DOHH2 (cell line): ENCODE measurements around the gene RAB40C.

ENCODE experiments used
- H3F3A ChIP-seq: fragments of 200-600 bp; sonication (generic), shearing (Covaris generic); 2 replicates; pipeline ENCODE4 v1.6.0; 2016; ENCODE audit warnings: antibody characterized with exemption, mild to moderate bottlenecking; ENCODE audit not compliant: control insufficient read depth, insufficient read depth
- H3K27ac ChIP-seq: fragments of 200-600 bp; sonication (generic); 2 replicates; pipeline ENCODE4 v1.5.1; 2014; ENCODE audit warnings: low read depth, mild to moderate bottlenecking, low read length, moderate library complexity
- H3K27me3 ChIP-seq: fragments of 200-600 bp; sonication (generic); 2 replicates; pipeline ENCODE4 v1.6.1; 2014; ENCODE audit warnings: mild to moderate bottlenecking, low read length, mixed read lengths; ENCODE audit not compliant: control insufficient read depth
- H3K36me3 ChIP-seq: fragments of 200-600 bp; sonication (generic); 2 replicates; pipeline ENCODE4 v1.6.1; 2014; ENCODE audit warnings: mild to moderate bottlenecking, low read length, moderate library complexity, mixed read lengths; ENCODE audit not compliant: control insufficient read depth
- H3K4me1 ChIP-seq: fragments of 200-600 bp; sonication (generic); 2 replicates; pipeline ENCODE4 v1.6.1; 2014; ENCODE audit warnings: mild to moderate bottlenecking, low read length, mixed read lengths; ENCODE audit not compliant: control insufficient read depth
- H3K4me2 ChIP-seq: fragments of 200-600 bp; sonication (generic); 2 replicates; pipeline ENCODE4 v1.6.0; 2014; ENCODE audit warnings: mild to moderate bottlenecking, low read length, moderate library complexity
- H3K4me3 ChIP-seq: fragments of 200-600 bp; sonication (generic); 2 replicates; pipeline ENCODE4 v1.5.1; 2014; ENCODE audit warnings: mild to moderate bottlenecking, low read length, mixed read lengths
- H3K79me2 ChIP-seq: fragments of 200-600 bp; sonication (generic); 2 replicates; pipeline ENCODE4 v1.6.1; 2014; ENCODE audit warnings: mild to moderate bottlenecking, low read length, mixed read lengths; ENCODE audit not compliant: control insufficient read depth
- H3K9me2 ChIP-seq: fragments of 200-600 bp; sonication (generic); replicated peaks from 2 replicates; pipeline ENCODE4 v1.6.1; 2014; ENCODE audit warnings: mild to moderate bottlenecking, low read length, mixed read lengths; ENCODE audit not compliant: control insufficient read depth
- H3K9me3 ChIP-seq: fragments of 200-600 bp; sonication (generic); 2 replicates; pipeline ENCODE4 v1.6.1; 2014; ENCODE audit warnings: antibody characterized with exemption, low read length, mixed read lengths; ENCODE audit not compliant: control insufficient read depth, insufficient read depth
- H4K20me1 ChIP-seq: fragments of 200-600 bp; sonication (generic); 2 replicates; pipeline ENCODE4 v1.6.0; 2014; ENCODE audit warnings: low read depth, mild to moderate bottlenecking, antibody characterized with exemption, low read length, moderate library complexity; ENCODE audit not compliant: control insufficient read depth, insufficient read depth
- EZH2phosphoT487 ChIP-seq: fragments of 200-600 bp; sonication (generic); IDR thresholded peaks from 2 replicates; pipeline ENCODE4 v1.6.1; 2017; ENCODE audit warnings: borderline replicate concordance, mild to moderate bottlenecking, antibody characterized with exemption, low read length, moderate library complexity, mixed read lengths
- TF ChIP-seq, protein P1 (sequence below): fragments of 200-600 bp; sonication (generic); IDR thresholded peaks from one replicate; pipeline ENCODE4 v1.5.1; 2014; ENCODE audit warnings: antibody characterized with exemption, mild to moderate bottlenecking, low read depth, low read length; ENCODE audit not compliant: poor library complexity, severe bottlenecking

Gene RAB40C

DNA sequence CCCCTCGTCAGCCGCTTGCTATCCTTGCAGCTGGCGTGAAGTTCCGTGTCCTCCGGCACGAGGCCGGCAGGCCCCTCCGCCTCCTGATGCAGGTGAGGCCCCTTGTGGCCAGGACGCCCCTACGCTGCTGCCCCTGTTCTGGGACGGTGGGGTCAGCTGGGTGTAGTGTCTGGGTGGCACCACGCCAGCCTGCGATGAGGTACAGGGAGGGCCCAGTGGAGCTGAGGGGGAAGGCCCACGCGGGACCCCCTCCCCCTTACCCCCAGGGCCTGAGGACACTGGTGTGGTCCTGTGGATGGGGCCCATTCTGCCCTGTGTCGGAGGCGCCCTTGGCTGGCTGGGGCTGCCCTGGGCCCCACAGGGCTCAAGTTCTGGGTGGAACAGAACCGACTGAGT, 7.7 kb upstream of the RAB40C start:
- TF ChIP-seq, protein P1, sequence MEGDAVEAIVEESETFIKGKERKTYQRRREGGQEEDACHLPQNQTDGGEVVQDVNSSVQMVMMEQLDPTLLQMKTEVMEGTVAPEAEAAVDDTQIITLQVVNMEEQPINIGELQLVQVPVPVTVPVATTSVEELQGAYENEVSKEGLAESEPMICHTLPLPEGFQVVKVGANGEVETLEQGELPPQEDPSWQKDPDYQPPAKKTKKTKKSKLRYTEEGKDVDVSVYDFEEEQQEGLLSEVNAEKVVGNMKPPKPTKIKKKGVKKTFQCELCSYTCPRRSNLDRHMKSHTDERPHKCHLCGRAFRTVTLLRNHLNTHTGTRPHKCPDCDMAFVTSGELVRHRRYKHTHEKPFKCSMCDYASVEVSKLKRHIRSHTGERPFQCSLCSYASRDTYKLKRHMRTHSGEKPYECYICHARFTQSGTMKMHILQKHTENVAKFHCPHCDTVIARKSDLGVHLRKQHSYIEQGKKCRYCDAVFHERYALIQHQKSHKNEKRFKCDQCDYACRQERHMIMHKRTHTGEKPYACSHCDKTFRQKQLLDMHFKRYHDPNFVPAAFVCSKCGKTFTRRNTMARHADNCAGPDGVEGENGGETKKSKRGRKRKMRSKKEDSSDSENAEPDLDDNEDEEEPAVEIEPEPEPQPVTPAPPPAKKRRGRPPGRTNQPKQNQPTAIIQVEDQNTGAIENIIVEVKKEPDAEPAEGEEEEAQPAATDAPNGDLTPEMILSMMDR, result no peak
- no peak for TF ChIP-seq EZH2phosphoT487
- peaks cover 3% of the 10 kb centered on the region for H3K79me2 ChIP-seq
- no peaks in the 10 kb centered on the region for H3K9me2 ChIP-seq
- peaks cover 4% of the 10 kb centered on the region; the same call in 1 of the 2 replicates for H3K4me1 ChIP-seq
- no peak overlapping the region for H3K4me2 ChIP-seq
- no peaks in the 10 kb centered on the region for H3K27me3 ChIP-seq
- H3K9me3 ChIP-seq, result no peaks in the 10 kb centered on the region
- H3K4me3 ChIP-seq, result no peak overlapping the region
- no peaks in the 10 kb centered on the region; the same call in 1 of the 2 replicates for H3K36me3 ChIP-seq
- H3F3A ChIP-seq, result no peaks in the 10 kb centered on the region; the same call in 1 of the 2 replicates
- no peaks in the 10 kb centered on the region for H4K20me1 ChIP-seq
- no peak overlapping the region for H3K27ac ChIP-seq

DNA sequence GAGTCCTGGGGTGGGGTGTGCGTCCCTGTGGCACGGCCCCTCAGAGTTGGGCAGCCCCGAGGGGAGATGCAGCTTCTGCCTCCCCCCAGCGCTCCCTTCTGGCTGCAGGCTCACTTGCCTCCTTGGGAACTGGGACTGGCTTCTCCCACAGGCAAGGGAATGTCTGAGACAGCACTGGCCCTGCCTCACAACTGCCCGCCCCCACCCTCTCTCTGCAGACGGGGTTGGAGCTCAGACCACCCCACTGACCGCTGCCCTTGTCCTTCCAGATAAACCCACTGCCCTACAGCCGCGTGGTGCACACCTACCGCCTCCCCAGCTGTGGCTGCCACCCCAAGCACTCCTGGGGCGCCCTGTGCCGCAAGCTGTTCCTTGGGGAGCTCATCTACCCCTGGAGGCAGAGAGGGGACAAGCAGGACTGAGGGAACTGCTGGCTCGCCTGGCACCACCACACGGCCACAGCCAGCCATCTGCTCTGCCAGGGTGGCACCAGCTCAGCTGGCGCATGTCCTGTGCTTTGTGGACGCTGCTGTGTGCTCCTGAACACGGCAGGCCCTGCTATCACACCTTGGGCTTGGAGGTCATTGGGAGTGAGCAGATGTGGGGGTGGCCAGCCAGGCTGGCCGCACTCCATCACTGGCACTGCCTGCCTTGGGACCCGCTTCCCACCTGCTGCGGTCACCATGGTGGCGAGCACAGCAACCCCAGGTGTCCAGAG, 7.1 kb upstream of the RAB40C start:
- Histone ChIP-seq H3K4me3 (no peak overlapping the region), H3K9me3 (no peaks in the 10 kb centered on the region)
- TF ChIP-seq EZH2phosphoT487, result no peak
- TF ChIP-seq, protein P1, result no peak

DNA sequence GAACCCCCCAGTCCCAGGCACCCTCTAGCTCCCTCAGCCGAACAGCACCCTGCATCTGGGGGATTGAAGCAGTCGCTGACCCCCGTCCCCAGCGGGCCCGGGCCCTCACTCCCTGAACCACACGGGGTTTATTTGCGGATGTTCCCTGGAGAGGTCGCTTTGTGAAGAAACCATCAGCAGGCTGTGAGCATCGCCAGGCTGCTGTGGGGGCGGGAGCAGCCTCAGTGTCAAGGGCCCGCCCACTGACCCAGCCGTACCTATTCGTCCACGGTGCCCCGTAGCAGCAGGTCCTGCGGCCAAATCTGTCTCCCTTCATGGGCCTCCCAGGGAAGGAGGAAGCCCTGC, 6.4 kb upstream of the RAB40C start:
- Histone ChIP-seq H3F3A (no peaks in the 10 kb centered on the region; the same call in 1 of the 2 replicates), H3K4me2 (no peak overlapping the region), H3K27ac (no peak overlapping the region), H4K20me1 (no peaks in the 10 kb centered on the region), H3K27me3 (no peaks in the 10 kb centered on the region), H3K4me1 (peaks cover 12% of the 10 kb centered on the region), H3K9me2 (no peaks in the 10 kb centered on the region), H3K36me3 (peaks cover 9% of the 10 kb centered on the region), H3K4me3 (no peak overlapping the region), H3K9me3 (no peaks in the 10 kb centered on the region), H3K79me2 (peaks cover 15% of the 10 kb centered on the region)
- TF ChIP-seq, protein P1, result no peak
- no peak for TF ChIP-seq EZH2phosphoT487

More for the DNA sequence above, 7.1 kb upstream of the RAB40C start:
- Histone ChIP-seq H3K4me1 (peaks cover 10% of the 10 kb centered on the region), H3F3A (no peaks in the 10 kb centered on the region; the same call in 1 of the 2 replicates), H3K79me2 (peaks cover 8% of the 10 kb centered on the region), H4K20me1 (no peaks in the 10 kb centered on the region), H3K27me3 (no peaks in the 10 kb centered on the region), H3K9me2 (no peaks in the 10 kb centered on the region), H3K36me3 (peaks cover 2% of the 10 kb centered on the region), H3K4me2 (no peak overlapping the region), H3K27ac (no peak overlapping the region)
